Heart left ventricle (tissue), 13 donors: ENCODE data around the gene MEGF10.

Experiments used
- CTCF ChIP-seq, 12 donors: fragments of 200-600 bp; sonication (generic) in 4 of 12; IDR thresholded peaks; one replicate each; pipeline versions ENCODE4 v1.5.0 to v1.8.0; 2018 to 2022; ENCODE audit warnings: antibody characterized with exemption in 12 of 12, mild to moderate bottlenecking in 5 of 12
- POLR2A ChIP-seq, 2 donors: fragments of 450-650 bp; IDR thresholded peaks; one replicate each; pipeline ENCODE4 v1.6.1; 2017; ENCODE audit warnings: antibody characterized with exemption in 2 of 2, mild to moderate bottlenecking in 2 of 2, moderate library complexity in 2 of 2
- donor health status: ischemic (EF 13 %, LVEDD 7.1; RV severe dilation, severe dysfunction).
- donor health status: DM: no; HTN: yes; CAD: no.
- donor health status: DM: no; HTN: no; CAD: no.
- donor health status: ischemic (EF 25% LVEDD 6.9; RV normal size, moderate dysfunction).
- donor health status: ischemic (EF 25% LVEDD 5.7; RV mildly dilated, moderate dysfunction).
- donor health status: ischemic (EF 35%, LVEDD 5.7; RV mildly dilated, moderate dysfunction).
- donor health status: nonischemic (EF 11% LVEDD 7.7; RV severe dilation, severe dysfunction).
- donor health status: DM: yes; HTN: yes; CAD: no.
- donor health status: PGD.
- donor health status: ischemic (EF 29% LVEDD 5.4; RV normal size, mild dysfunction).
- donor health status: nonischemic (EF 23%, LVEDD 6.1; RV moderate dilation, normal function).

GRCh38 chr5:127385936-127386335 lies 95.3 kb downstream of the MEGF10 start:
- TF ChIP-seq CTCF (IDR thresholded peaks at IDR 0.05) (no peak), POLR2A (IDR thresholded peaks at IDR 0.05) (no peak)
